Naive thymus-derived CD8-positive, alpha-beta T cell (primary cell): Measurements from ENCODE around the gene RELN. TPM values are rescaled to one million over a fixed set of nuclear protein-coding genes. Genes with fewer than 3 reads are reported as not detected.

Experiments
- ATAC-seq, 2 donors: fragments of 150-1000 bp; cut with Tn5 transposase in 1 of 2; sonication (Bioruptor Pico), chemical (Tn5 transposase) in 1 of 2; 1 replicate in 1 of 2; 2 replicates in 1 of 2; pipeline ENCODE4 v1.10.0; 2021; ENCODE audit warnings: mild to moderate bottlenecking in 2 of 2, moderate library complexity in 2 of 2
- POLR2A ChIA-PET: fragments of 350-600 bp; sonication (Branson Sonifier 250); formaldehyde crosslinking; loops from one replicate; lab custom pipeline; 2021; ENCODE audit warnings: antibody characterized with exemption; lab: Charles Lee
- DNase-seq, 10 donors: peaks; one replicate each; pipeline versions ENCODE4 v3.0.0 to v3.0.0-alpha.2; 2020 to 2022
- H3K27ac Mint-ChIP-seq, 10 donors: one replicate each; pipeline ENCODE4 v1.8.0; 2020 to 2022; ENCODE audit warnings: mild to moderate bottlenecking in 10 of 10, mixed read lengths in 10 of 10, moderate library complexity in 4 of 10, inconsistent platforms in 1 of 10
- H3K27me3 Mint-ChIP-seq, 5 donors: one replicate each; pipeline ENCODE4 v1.8.0; 2021 to 2022; ENCODE audit warnings: mixed read lengths in 5 of 5
- H3K36me3 Mint-ChIP-seq, 3 donors: one replicate each; pipeline ENCODE4 v1.8.0; 2020 to 2022; ENCODE audit warnings: mixed read lengths in 3 of 3, mild to moderate bottlenecking in 2 of 3, inconsistent platforms in 1 of 3
- H3K4me1 Mint-ChIP-seq, 4 donors: one replicate each; pipeline ENCODE4 v1.8.0; 2021 to 2022; ENCODE audit warnings: mixed read lengths in 4 of 4
- H3K4me3 Mint-ChIP-seq, 10 donors: one replicate each; pipeline ENCODE4 v1.8.0; 2020 to 2022; ENCODE audit warnings: mild to moderate bottlenecking in 10 of 10, mixed read lengths in 10 of 10, moderate library complexity in 6 of 10, inconsistent platforms in 1 of 10
- H3K9me3 Mint-ChIP-seq, 9 donors: one replicate each; pipeline ENCODE4 v1.8.0; 2020 to 2022; ENCODE audit warnings: mixed read lengths in 9 of 9, mild to moderate bottlenecking in 3 of 9, inconsistent platforms in 1 of 9, moderate library complexity in 1 of 9
- polyA plus RNA-seq, 3 donors: library from polyadenylated mRNA; unstranded; fragments of 300-500 nt; fragmentation: Illumina TruSeq; gene quantifications; one replicate each; pipeline ENCODE4 v1.2.3, GENCODE V29; 2021
- total RNA-seq, 8 experiments: library from RNA in 2 of 8; stranded (reverse) in 2 of 8; gene quantifications; one replicate each; pipeline ENCODE4 v1.2.3 and lab custom pipeline; 2021 to 2026

The RELN gene
- total and polyA plus RNA-seq, 5 experiments from 2014 or later = not detected

- peaks cover 0 to 3% (median 0%) of the 10 kb centered on the region in 9 donors for H3K9me3 Mint-ChIP-seq
- POLR2A ChIA-PET = no interaction called here
- no peak overlapping the region for H3K4me3 Mint-ChIP-seq
- H3K4me1 Mint-ChIP-seq = no peaks in the 10 kb centered on the region
- H3K36me3 Mint-ChIP-seq = no peaks in the 10 kb centered on the region
- peaks cover 3 to 37% (median 15%) of the 10 kb centered on the region in 5 donors for H3K27me3 Mint-ChIP-seq
- ATAC-seq = no peak
- DNase-seq = no peak
- H3K27ac Mint-ChIP-seq = no peak overlapping the region
Observed at GRCh38 chr7:103955985-103956384, 33.5 kb downstream of the RELN start.

- H3K27ac Mint-ChIP-seq = no peak overlapping the region
- no peak for ATAC-seq
- H3K9me3 Mint-ChIP-seq = peaks cover 0 to 3% (median 0%) of the 10 kb centered on the region in 9 donors
- no peak overlapping the region for H3K4me3 Mint-ChIP-seq
- peaks cover 0 to 9% (median 5%) of the 10 kb centered on the region in 5 donors for H3K27me3 Mint-ChIP-seq
- no peak for DNase-seq
- H3K4me1 Mint-ChIP-seq = no peaks in the 10 kb centered on the region
- POLR2A ChIA-PET = no interaction called here
- H3K36me3 Mint-ChIP-seq = no peaks in the 10 kb centered on the region
Observed at GRCh38 chr7:103952408-103952807, 37.0 kb downstream of the RELN start.

GRCh38 chr7:103951311-103951710, 38.1 kb downstream of the RELN start:
- Mint-ChIP-seq H3K4me3 (no peak overlapping the region), H3K27me3 (peaks cover 0 to 8% (median 3%) of the 10 kb centered on the region in 5 donors), H3K9me3 (peaks cover 0 to 3% (median 0%) of the 10 kb centered on the region in 9 donors), H3K4me1 (no peaks in the 10 kb centered on the region), H3K36me3 (no peaks in the 10 kb centered on the region), H3K27ac (no peak overlapping the region)
- DNase-seq (no peak), ATAC-seq (no peak)
- POLR2A ChIA-PET = no interaction called here

GRCh38 chr7:103949374-103949773, 40.1 kb downstream of the RELN start:
- no peak for ATAC-seq
- Mint-ChIP-seq H3K27me3 (peaks cover 0 to 8% (median 3%) of the 10 kb centered on the region in 5 donors), H3K9me3 (peaks cover 0 to 3% (median 0%) of the 10 kb centered on the region in 9 donors), H3K4me1 (no peaks in the 10 kb centered on the region), H3K27ac (peak overlapping the region in 1 of 10 donors; percentile 0), H3K4me3 (no peak overlapping the region), H3K36me3 (no peaks in the 10 kb centered on the region)
- POLR2A ChIA-PET = no interaction called here
- no peak for DNase-seq

GRCh38 chr7:103947026-103947655, 42.3 kb downstream of the RELN start:
- H3K4me3 Mint-ChIP-seq = no peak overlapping the region
- peaks cover 0 to 5% (median 3%) of the 10 kb centered on the region in 5 donors for H3K27me3 Mint-ChIP-seq
- no peak overlapping the region for H3K27ac Mint-ChIP-seq

GRCh38 chr7:103944230-103944900, 45.1 kb downstream of the RELN start:
- Mint-ChIP-seq H3K4me1 (no peaks in the 10 kb centered on the region), H3K4me3 (no peak overlapping the region), H3K9me3 (no peaks in the 10 kb centered on the region), H3K27ac (no peak overlapping the region), H3K27me3 (peaks cover 7 to 10% (median 9%) of the 10 kb centered on the region in 5 donors), H3K36me3 (no peaks in the 10 kb centered on the region)
- POLR2A ChIA-PET = no interaction called here
- ATAC-seq (no peak), DNase-seq (no peak)

More at GRCh38 chr7:103947026-103947655, 42.3 kb downstream of the RELN start:
- POLR2A ChIA-PET = no interaction called here
- DNase-seq (no peak), ATAC-seq (no peak)
- Mint-ChIP-seq H3K36me3 (no peaks in the 10 kb centered on the region), H3K9me3 (no peaks in the 10 kb centered on the region), H3K4me1 (no peaks in the 10 kb centered on the region)

- DNase-seq (no peak), ATAC-seq (no peak)
- Mint-ChIP-seq H3K27ac (no peak overlapping the region), H3K27me3 (peaks cover 5 to 10% (median 9%) of the 10 kb centered on the region in 5 donors), H3K36me3 (no peaks in the 10 kb centered on the region), H3K4me1 (no peaks in the 10 kb centered on the region), H3K9me3 (no peaks in the 10 kb centered on the region), H3K4me3 (no peak overlapping the region)
- POLR2A ChIA-PET = no interaction called here
Observed at GRCh38 chr7:103941976-103942375, 47.5 kb downstream of the RELN start.

GRCh38 chr7:103940382-103941268, 48.8 kb downstream of the RELN start:
- POLR2A ChIA-PET = no interaction called here
- Mint-ChIP-seq H3K4me1 (no peaks in the 10 kb centered on the region), H3K9me3 (peaks cover 0 to 3% (median 0%) of the 10 kb centered on the region in 9 donors), H3K27me3 (peaks cover 10 to 21% (median 13%) of the 10 kb centered on the region in 5 donors), H3K36me3 (no peaks in the 10 kb centered on the region), H3K4me3 (no peak overlapping the region), H3K27ac (no peak overlapping the region)
- DNase-seq (no peak), ATAC-seq (no peak)

- no peak overlapping the region for H3K4me3 Mint-ChIP-seq
- no peaks in the 10 kb centered on the region for H3K4me1 Mint-ChIP-seq
- POLR2A ChIA-PET = no interaction called here
- H3K27me3 Mint-ChIP-seq = peaks cover 13 to 24% (median 15%) of the 10 kb centered on the region in 5 donors
- H3K27ac Mint-ChIP-seq = no peak overlapping the region
- ATAC-seq (no peak), DNase-seq (no peak)
- H3K9me3 Mint-ChIP-seq = peaks cover 0 to 5% (median 0%) of the 10 kb centered on the region in 9 donors
- no peaks in the 10 kb centered on the region for H3K36me3 Mint-ChIP-seq
Observed at GRCh38 chr7:103937680-103938079, 51.8 kb downstream of the RELN start.

GRCh38 chr7:103936558-103936957, 52.9 kb downstream of the RELN start:
- DNase-seq = no peak
- no peak for ATAC-seq
- POLR2A ChIA-PET = no interaction called here
- Mint-ChIP-seq H3K36me3 (no peaks in the 10 kb centered on the region), H3K27me3 (peaks cover 7 to 30% (median 13%) of the 10 kb centered on the region in 5 donors), H3K4me3 (no peak overlapping the region), H3K9me3 (peaks cover 0 to 5% (median 0%) of the 10 kb centered on the region in 9 donors), H3K4me1 (no peaks in the 10 kb centered on the region), H3K27ac (no peak overlapping the region)

GRCh38 chr7:103934508-103934907, 55.0 kb downstream of the RELN start:
- ATAC-seq = no peak
- Mint-ChIP-seq H3K36me3 (no peaks in the 10 kb centered on the region), H3K9me3 (peaks cover 0 to 5% (median 0%) of the 10 kb centered on the region in 9 donors), H3K4me3 (no peak overlapping the region), H3K27ac (no peak overlapping the region), H3K4me1 (no peaks in the 10 kb centered on the region), H3K27me3 (peaks cover 6 to 23% (median 14%) of the 10 kb centered on the region in 5 donors)
- POLR2A ChIA-PET = no interaction called here
- no peak for DNase-seq

GRCh38 chr7:103932389-103932788, 57.1 kb downstream of the RELN start:
- DNase-seq = no peak
- Mint-ChIP-seq H3K4me3 (no peak overlapping the region), H3K9me3 (peaks cover 0 to 5% (median 0%) of the 10 kb centered on the region in 9 donors), H3K36me3 (no peaks in the 10 kb centered on the region), H3K4me1 (no peaks in the 10 kb centered on the region), H3K27me3 (peaks cover 6 to 23% (median 14%) of the 10 kb centered on the region in 5 donors), H3K27ac (no peak overlapping the region)
- ATAC-seq = no peak
- POLR2A ChIA-PET = no interaction called here
